HPDE6-E6E7 (cell line): ENCODE measurements around the gene ZNF345.

Source experiments
- DNase-seq: peaks from one replicate; pipeline ENCODE4 v3.0.0; 2011; ENCODE audit warnings: missing footprints; ENCODE audit errors: extremely low spot score

The ZNF345 gene

GRCh38 chr19:36850559-36851442, at the start of gene ZNF345:
Gene ZNF345, plus strand, starts transcription at chr19:36850876. Its CDS starts 25,955 bp downstream, at chr19:36876831.
- peak; percentile 73 for DNase-seq

- DNase-seq: no peak
Observed at GRCh38 chr19:36805364-36805763, 45.3 kb upstream of the ZNF345 start.

- no peak for DNase-seq
Observed at GRCh38 chr19:36807029-36807428, 43.6 kb upstream of the ZNF345 start.

GRCh38 chr19:36819130-36819630, 31.5 kb upstream of the ZNF345 start:
- DNase-seq: no peak

- no peak for DNase-seq
Observed at GRCh38 chr19:36821758-36822157, 28.9 kb upstream of the ZNF345 start.

GRCh38 chr19:36833430-36833829, 17.2 kb upstream of the ZNF345 start:
- DNase-seq: no peak

- peak; percentile 3 for DNase-seq
Observed at GRCh38 chr19:36837176-36837905, 13.3 kb upstream of the ZNF345 start.

- DNase-seq: peak; percentile 82
Observed at GRCh38 chr19:36837906-36838783, 12.5 kb upstream of the ZNF345 start, which contains the start of gene ZNF790. Gene ZNF790, minus strand, starts transcription at chr19:36838387. Its CDS starts 12,768 bp downstream, at chr19:36825619.

GRCh38 chr19:36838784-36839324, 11.8 kb upstream of the ZNF345 start:
- DNase-seq: no peak

GRCh38 chr19:36847968-36848367, 2.7 kb upstream of the ZNF345 start:
- no peak for DNase-seq

- peak; percentile 89 for DNase-seq
Observed at GRCh38 chr19:36849701-36850558, 746 bp upstream of the ZNF345 start.

- no peak for DNase-seq
Observed at GRCh38 chr19:36851898-36852297, 1.2 kb downstream of the ZNF345 start.

- DNase-seq: no peak
Observed at GRCh38 chr19:36876993-36877938, 26.6 kb downstream of the ZNF345 start.

- DNase-seq: no peak
Observed at GRCh38 chr19:36891768-36892357, 41.2 kb downstream of the ZNF345 start.

GRCh38 chr19:36894849-36895383, 44.2 kb downstream of the ZNF345 start:
- no peak for DNase-seq

GRCh38 chr19:36898422-36898821, 47.7 kb downstream of the ZNF345 start:
- DNase-seq: no peak

- peak; percentile 86 for DNase-seq
Observed at GRCh38 chr19:36915992-36916830, 65.5 kb downstream of the ZNF345 start, which contains the start of the genes ZNF568 and ZNF829. Gene ZNF568, plus strand, starts transcription at chr19:36916332. Its CDS starts 6,439 bp downstream, at chr19:36922771. Gene ZNF829, minus strand, starts transcription at chr19:36916291. Its CDS starts 1,124 bp downstream, at chr19:36915167.
